Hippocampal formation (tissue), 2 donors: ENCODE data around the gene CLEC11A.
"Not testable (repeated sequence)": the region's sequence is repeated elsewhere in the genome, so short reads cannot be mapped to it uniquely, and the experiment has no call there.

ENCODE experiments used
- DNase-seq, 2 donors: peaks; one replicate each; lab custom pipeline; 2025; lab: John Stamatoyannopoulos, UW

The CLEC11A gene

DNA sequence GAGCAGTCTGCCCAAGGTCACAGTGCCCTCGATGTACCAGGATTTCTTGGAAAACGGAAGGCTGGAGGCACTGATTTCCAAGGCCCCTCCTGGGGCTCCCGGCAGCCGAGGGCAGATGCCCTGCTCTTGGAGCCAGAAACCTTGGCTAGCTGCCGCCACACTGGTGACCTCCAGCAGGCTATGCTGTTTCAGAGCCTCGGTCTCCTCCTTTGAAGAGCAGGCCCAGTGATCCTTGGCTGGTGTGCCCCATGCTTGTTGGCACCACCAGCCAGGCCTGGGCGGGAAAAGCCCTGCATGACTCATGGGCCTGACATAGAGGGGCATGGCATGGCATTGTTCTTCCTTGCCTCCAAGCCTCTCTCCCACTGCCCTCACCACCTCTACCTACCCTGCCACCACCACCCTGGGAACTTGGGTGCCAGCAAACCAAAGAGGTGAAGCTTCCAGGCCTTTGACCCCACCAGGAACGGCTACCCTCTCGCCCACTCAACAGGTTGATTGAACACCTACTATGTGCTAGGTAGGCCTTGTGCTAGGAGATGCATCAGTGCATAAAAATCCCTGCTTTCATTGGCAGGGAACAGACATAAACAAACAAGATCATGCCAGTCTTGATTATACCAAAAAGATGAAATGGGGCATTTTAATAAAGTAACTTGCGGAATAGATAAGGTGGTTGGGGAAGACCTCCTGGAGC, 1.6 kb upstream of the CLEC11A start:
- no peak for DNase-seq

GRCh38 chr19:50722201-50723013, 757 bp upstream of the CLEC11A start:
- no peak for DNase-seq

DNA sequence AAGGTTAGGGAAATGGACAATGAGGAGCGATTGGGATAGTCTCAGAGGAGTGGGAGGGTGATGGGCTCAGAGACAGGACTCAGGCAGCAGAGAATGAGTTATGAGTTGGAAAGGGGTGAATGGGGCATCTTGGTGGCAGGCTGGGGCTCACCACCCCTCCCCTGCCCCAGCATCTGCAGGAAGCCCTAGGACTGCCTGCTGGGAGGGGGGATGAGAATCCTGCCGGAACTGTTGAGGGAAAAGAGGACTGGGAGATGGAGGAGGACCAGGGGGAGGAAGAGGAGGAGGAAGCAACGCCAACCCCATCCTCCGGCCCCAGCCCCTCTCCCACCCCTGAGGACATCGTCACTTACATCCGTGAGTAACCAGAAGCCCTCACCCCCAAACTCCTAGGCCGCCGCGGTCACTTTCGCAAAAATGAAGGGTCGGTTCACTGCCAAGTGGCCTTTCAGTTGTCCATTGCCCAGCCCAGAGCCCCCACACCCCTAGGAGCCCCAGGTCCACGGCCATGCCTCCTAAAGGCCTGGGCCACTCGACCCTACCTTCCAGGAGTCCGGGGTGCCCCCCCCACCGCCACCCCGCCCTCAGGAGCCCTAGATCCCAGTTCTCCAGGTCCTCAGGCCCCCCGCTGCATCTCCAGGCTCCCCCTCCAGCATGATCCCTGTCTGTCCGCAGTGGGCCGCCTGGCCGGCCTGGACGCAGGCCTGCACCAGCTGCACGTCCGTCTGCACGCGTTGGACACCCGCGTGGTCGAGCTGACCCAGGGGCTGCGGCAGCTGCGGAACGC, 764 bp downstream of the CLEC11A start:
- no peak for DNase-seq

DNA sequence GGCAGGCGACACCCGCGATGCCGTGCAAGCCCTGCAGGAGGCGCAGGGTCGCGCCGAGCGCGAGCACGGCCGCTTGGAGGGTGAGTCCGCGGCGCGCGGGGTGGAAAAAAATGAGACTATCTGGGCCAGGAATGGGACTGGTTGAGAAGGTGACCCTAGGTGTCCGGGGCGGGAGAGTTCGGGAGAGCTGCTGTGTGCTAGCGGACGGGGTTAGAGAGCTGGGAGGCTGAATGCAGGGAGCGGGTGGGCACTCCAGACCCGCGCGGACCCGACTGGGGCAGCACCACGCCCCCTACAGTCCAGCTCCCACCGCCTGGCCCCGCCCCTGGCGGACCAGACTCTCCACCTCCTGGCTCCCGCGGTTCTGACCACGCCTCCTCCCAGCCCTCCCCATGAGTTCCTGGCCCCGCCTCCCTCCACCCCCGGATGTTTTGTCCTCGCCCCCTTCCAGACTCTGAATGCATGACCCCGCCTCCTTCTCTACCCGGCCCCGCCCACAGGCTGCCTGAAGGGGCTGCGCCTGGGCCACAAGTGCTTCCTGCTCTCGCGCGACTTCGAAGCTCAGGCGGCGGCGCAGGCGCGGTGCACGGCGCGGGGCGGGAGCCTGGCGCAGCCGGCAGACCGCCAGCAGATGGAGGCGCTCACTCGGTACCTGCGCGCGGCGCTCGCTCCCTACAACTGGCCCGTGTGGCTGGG, 1.5 kb downstream of the CLEC11A start:
- DNase-seq: peak; percentile 99

DNA sequence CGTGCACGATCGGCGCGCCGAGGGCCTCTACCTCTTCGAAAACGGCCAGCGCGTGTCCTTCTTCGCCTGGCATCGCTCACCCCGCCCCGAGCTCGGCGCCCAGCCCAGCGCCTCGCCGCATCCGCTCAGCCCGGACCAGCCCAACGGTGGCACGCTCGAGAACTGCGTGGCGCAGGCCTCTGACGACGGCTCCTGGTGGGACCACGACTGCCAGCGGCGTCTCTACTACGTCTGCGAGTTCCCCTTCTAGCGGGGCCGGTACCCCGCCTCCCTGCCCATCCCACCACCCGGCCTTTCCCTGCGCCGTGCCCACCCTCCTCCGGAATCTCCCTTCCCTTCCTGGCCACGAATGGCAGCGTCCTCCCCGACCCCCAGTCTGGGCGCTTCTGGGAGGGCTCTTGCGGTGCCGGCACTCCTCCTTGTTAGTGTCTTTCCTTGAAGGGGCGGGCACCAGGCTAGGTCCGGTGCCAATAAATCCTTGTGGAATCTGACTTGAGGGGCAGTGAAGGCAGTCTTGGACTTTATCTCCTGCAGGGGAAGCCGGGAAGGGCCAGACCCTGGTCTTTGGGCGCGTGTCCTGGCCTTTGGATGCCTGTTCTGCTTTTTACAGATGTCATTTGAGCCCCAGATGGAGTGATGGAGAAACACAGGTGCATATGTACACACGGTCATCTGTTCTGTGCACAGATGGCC, 2.2 kb downstream of the CLEC11A start:
- DNase-seq: no peak

GRCh38 chr19:50725911-50726230, 2.7 kb downstream of the CLEC11A start:
- no peak for DNase-seq

- peak; percentile 61 to 66 for DNase-seq
Observed at GRCh38 chr19:50728084-50728737, 5.0 kb downstream of the CLEC11A start.

DNA sequence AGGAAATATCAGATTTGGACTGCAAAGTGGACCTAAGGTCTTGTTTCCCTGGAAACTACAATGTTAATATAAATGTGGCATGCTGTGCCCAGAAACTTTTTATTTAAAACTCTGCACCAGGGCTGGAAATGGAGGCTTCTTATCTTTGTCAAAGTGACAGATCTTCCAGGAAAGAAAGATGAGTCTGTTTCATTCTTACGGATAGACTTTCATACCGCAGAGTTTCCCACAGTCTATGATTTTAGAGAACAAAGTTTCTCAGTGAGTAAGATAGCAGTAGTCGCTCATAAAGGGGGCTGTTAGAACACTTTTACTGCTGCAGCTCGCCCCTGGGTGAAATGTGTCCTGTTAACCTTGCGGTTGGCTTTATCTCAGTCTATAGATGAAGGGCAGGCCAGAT, 6.7 kb downstream of the CLEC11A start:
- DNase-seq: no peak

DNA sequence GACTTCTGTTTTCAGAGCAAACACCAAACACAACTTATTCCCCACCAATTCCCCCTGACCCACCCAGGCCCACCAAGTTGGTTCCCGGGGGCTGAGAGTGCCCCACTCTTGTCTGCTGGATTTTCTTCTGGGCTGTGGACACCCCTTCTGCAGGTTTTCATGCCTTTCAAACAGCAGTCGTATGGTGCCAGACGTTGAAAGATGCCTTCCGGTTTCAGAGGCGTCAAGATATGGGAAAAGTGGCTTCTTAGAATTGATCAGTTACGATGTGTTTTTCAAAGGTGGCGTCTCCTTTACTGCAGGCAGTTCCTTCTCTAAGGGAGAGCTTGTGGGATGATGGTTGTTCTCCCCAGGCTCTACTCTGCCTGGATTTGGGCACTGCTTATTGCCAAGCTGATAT, 12.7 kb downstream of the CLEC11A start:
- no peak for DNase-seq

- no peak for DNase-seq
Observed at GRCh38 chr19:50736338-50736737, 13.2 kb downstream of the CLEC11A start.

- no peak for DNase-seq
Observed at GRCh38 chr19:50739132-50739913, 16.2 kb downstream of the CLEC11A start.

DNA sequence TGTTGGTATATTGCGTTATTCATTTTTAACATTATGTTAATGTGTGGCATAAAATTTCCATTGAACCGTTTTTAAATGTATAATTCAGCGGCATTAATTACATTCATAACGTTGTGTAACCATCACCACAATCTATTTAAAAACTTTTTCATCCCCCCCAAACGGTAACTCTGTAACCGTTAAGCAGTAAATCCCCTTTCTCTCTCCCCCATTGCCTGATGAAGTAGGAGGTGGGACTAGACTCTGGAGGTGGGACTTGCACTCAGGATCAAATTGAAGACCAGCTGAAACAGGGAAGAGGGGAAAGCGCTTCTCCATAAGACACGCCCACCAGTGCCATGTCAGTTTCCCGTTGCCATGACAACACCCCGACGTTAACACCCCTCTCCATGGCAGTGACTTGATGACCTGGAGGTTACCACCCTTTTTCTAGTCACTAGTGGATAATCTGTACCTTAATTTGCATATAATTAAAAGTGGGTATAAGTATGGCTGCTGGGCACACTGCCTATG, 16.8 kb downstream of the CLEC11A start:
- no peak for DNase-seq

- DNase-seq: no peak
Observed at GRCh38 chr19:50741179-50741933, 18.2 kb downstream of the CLEC11A start.

- no peak for DNase-seq
Observed at GRCh38 chr19:50743537-50743936, 20.4 kb downstream of the CLEC11A start.

GRCh38 chr19:50745221-50745620, 22.1 kb downstream of the CLEC11A start:
- DNase-seq: no peak

DNA sequence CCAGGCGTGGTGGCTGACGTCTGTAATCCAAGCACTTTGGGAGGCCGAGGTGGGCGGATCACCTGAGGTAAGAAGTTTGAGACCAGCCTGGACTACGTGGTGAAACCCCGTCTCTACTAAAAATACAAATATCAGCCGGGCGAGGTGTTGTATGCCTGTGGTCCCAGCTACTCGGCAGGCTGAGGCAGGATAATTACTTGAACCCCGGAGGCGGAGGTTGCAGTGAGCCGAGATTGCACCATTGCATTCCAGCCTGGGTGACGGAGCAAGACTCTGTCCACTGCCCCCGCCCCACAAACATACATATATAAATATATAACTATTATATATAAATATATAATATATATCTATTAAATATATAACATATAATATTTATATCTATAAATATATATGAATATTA, 24.0 kb downstream of the CLEC11A start:
- DNase-seq: not testable (repeated sequence)

GRCh38 chr19:50749490-50749889, 26.3 kb downstream of the CLEC11A start:
- no peak for DNase-seq

DNA sequence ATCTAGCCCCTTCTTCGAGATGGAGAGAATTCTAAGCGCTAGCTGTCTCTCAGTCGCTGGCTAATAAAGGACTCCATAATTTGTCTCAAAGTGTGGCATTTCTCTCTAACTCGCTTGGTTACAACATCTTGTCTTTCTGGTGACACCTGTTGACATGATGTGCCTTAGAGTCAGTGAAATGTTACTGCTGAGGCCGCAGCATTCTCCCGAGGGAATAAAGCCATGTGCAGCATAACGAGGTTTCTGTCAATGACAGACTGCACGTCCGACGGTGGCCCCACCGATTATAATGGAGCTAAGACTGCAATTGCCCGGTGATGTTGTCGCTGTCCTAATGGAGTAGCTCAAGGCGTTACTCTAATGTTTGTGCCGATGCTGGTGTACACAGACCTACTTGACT, 26.8 kb downstream of the CLEC11A start:
- DNase-seq: no peak

GRCh38 chr19:50753879-50754278, 30.7 kb downstream of the CLEC11A start:
- no peak for DNase-seq
